NCI-H1694 (cell line): ENCODE results near the gene FRG1.
"Not testable (repeated sequence)": the region's sequence is repeated elsewhere in the genome, so short reads cannot be mapped to it uniquely, and the experiment has no call there.

Source experiments
- DNase-seq: peaks from one replicate; lab custom pipeline; 2025; lab: John Stamatoyannopoulos, UW

The FRG1 gene

GRCh38 chr4:189985651-189986243 is 45.1 kb downstream of the FRG1 start:
- DNase-seq: not testable (repeated sequence)

- DNase-seq: no peak
These were observed 48.3 kb downstream of the FRG1 start for GRCh38 chr4:189988877-189989431.

GRCh38 chr4:189989941-189990340 is 49.3 kb downstream of the FRG1 start:
- DNase-seq: not testable (repeated sequence)
